K562 (cell line): ENCODE data around the gene RTCA. TPM values are rescaled to one million over a fixed set of nuclear protein-coding genes. Genes with fewer than 3 reads are reported as not detected.
A peak's percentile ranks its signal among the peaks of the same experiment; 100 is the strongest.

ENCODE experiments used
- ARID1B ChIP-seq: fragments of 450-650 bp; IDR thresholded peaks from 2 replicates; pipeline ENCODE4 v1.6.1; 2016; ENCODE audit warnings: antibody characterized with exemption, mild to moderate bottlenecking, inconsistent platforms
- BRD9 ChIP-seq: fragments of 450-650 bp; IDR thresholded peaks from 2 replicates; pipeline ENCODE4 v1.6.1; 2018; ENCODE audit warnings: low read depth; ENCODE audit not compliant: partially characterized antibody
- FOXK2 ChIP-seq, 2 experiments: fragments of 450-650 bp; IDR thresholded peaks in 1 of 2; conservative IDR thresholded peaks in 1 of 2; 2 replicates each; pipeline ENCODE4 v1.6.1; 2016; ENCODE audit warnings: low read depth in 2 of 2, mild to moderate bottlenecking in 1 of 2
- HDAC1 ChIP-seq, 2 experiments: fragments of 450-650 bp; IDR thresholded peaks; 2 replicates each; pipeline ENCODE4 v1.6.1; 2016 to 2017; ENCODE audit warnings: inconsistent platforms in 1 of 2, mild to moderate bottlenecking in 1 of 2, moderate library complexity in 1 of 2
- HLTF ChIP-seq: fragments of 450-650 bp; IDR thresholded peaks from 2 replicates; pipeline ENCODE4 v1.6.1; 2016
- LARP7 ChIP-seq: fragments of 450-650 bp; IDR thresholded peaks from 2 replicates; pipeline ENCODE4 v1.6.1; 2016
- MIER1 ChIP-seq: fragments of 450-650 bp; IDR thresholded peaks from 2 replicates; pipeline ENCODE4 v1.6.1; 2016; ENCODE audit warnings: antibody characterized with exemption, mild to moderate bottlenecking, low read depth
- NFRKB ChIP-seq: fragments of 450-650 bp; IDR thresholded peaks from 2 replicates; pipeline ENCODE4 v1.6.1; 2016; ENCODE audit warnings: low read depth
- TRIM24 ChIP-seq, 2 experiments: fragments of 450-650 bp; IDR thresholded peaks; 2 replicates each; pipeline ENCODE4 v1.6.1; 2016
- ZC3H8 ChIP-seq: fragments of 450-650 bp; IDR thresholded peaks from 2 replicates; pipeline ENCODE4 v1.6.1; 2017
- ZNF512 ChIP-seq: IDR thresholded peaks from 2 replicates; pipeline ENCODE4 v1.6.1; 2016; ENCODE audit warnings: missing genetic modification characterization, missing compliant biosample characterization
- polyA plus RNA-seq, 8 experiments: library from polyadenylated mRNA; depleted of rRNA in 4 of 8; stranded (reverse) in 5 of 8; unstranded in 3 of 8; fragments of >200 nt; fragmentation: Nextera tagmentation in 2 of 8; fragmentation: Illumina TruSeq in 1 of 8; extraction: Ambion mirVana in 2 of 8; extraction: Trizol in 1 of 8; gene quantifications; 2 replicates each; pipeline versions ENCODE4 v1.2.1 to v1.2.3, GENCODE V29; 2011 to 2014; ENCODE audit warnings: inconsistent platforms in 1 of 8, missing spikeins in 1 of 8
- total RNA-seq, 7 experiments: library from RNA; depleted of rRNA in 6 of 7; stranded (reverse); fragments of >200 nt in 6 of 7; fragmentation: Illumina TruSeq in 2 of 7; extraction: Trizol in 2 of 7; gene quantifications; 2 replicates each; pipeline versions ENCODE4 v1.2.1 to v1.2.3, GENCODE V29; 2011 to 2021; ENCODE audit warnings: low replicate concordance in 1 of 7
- TF ChIP-seq, protein P1 (sequence below): fragments of 450-650 bp; IDR thresholded peaks from 2 replicates; pipeline ENCODE4 v1.6.1; 2016; ENCODE audit warnings: antibody characterized with exemption
- TF ChIP-seq, protein P2 (sequence below): fragments of 450-650 bp; IDR thresholded peaks from 2 replicates; pipeline ENCODE4 v1.7.0; 2016; ENCODE audit warnings: borderline replicate concordance

The RTCA gene
- total and polyA plus RNA-seq, 9 of the 15 experiments (the other 6 are each of a cell fraction or from before 2014, with no cell fraction given), result 11.6 to 57.2 (median 43.2) TPM

- TF ChIP-seq FOXK2 (conservative IDR thresholded peaks at IDR 0.05 in 1 of 2, IDR thresholded peaks at IDR 0.05 in 1 of 2; ENCODE audit: low read depth in 2 of 2) (peak in 1 of 2 experiments; percentile 36; a peak in 1 of 4 replicates), NFRKB (peak; percentile 30; the same call in 1 of the 2 replicates), ZNF512 (tag) (peak; percentile 99), ARID1B (peak; percentile 39; the same call in 1 of the 2 replicates), HDAC1 (IDR thresholded peaks at IDR 0.05) (peak in 1 of 2 experiments; percentile 45; a peak in 1 of 4 replicates), BRD9 (peak; percentile 38), HLTF (peak; percentile 73; the same call in 1 of the 2 replicates), TRIM24 (IDR thresholded peaks at IDR 0.05) (0 out of 4 replicates have a peak, but pooled peaks of 1 of the 2 experiments have one; percentile 33), MIER1 (peak; percentile 52; the same call in 1 of the 2 replicates), ZC3H8 (0 out of 2 replicates have a peak, but pooled peaks have one; percentile 46), LARP7 (peak; percentile 81; the same call in 1 of the 2 replicates)
- TF ChIP-seq, protein P1, sequence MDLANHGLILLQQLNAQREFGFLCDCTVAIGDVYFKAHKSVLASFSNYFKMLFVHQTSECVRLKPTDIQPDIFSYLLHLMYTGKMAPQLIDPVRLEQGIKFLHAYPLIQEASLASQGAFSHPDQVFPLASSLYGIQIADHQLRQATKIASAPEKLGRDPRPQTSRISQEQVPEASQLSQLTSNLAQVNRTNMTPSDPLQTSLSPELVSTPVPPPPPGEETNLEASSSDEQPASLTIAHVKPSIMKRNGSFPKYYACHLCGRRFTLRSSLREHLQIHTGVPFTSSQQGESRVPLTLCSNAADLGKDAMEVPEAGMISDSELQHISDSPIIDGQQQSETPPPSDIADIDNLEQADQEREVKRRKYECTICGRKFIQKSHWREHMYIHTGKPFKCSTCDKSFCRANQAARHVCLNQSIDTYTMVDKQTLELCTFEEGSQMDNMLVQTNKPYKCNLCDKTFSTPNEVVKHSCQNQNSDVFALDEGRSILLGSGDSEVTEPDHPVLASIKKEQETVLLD, result peak; percentile 65; the same call in 1 of the 2 replicates
- TF ChIP-seq, protein P2, sequence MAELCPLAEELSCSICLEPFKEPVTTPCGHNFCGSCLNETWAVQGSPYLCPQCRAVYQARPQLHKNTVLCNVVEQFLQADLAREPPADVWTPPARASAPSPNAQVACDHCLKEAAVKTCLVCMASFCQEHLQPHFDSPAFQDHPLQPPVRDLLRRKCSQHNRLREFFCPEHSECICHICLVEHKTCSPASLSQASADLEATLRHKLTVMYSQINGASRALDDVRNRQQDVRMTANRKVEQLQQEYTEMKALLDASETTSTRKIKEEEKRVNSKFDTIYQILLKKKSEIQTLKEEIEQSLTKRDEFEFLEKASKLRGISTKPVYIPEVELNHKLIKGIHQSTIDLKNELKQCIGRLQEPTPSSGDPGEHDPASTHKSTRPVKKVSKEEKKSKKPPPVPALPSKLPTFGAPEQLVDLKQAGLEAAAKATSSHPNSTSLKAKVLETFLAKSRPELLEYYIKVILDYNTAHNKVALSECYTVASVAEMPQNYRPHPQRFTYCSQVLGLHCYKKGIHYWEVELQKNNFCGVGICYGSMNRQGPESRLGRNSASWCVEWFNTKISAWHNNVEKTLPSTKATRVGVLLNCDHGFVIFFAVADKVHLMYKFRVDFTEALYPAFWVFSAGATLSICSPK, result 0 out of 2 replicates have a peak, but pooled peaks have one; percentile 22
- TF ChIP-seq, all 486 proteins: peak for 33; not testable (repeated sequence) for 453
These were observed 60.3 kb downstream of the RTCA start (continued) for GRCh38 chr1:100326325-100326670.
